NCI-H1092 treated with DMSO at 0.1 percent for 48 hours (cell line): Measurements from ENCODE around the gene TMEM9B.
"Not testable (repeated sequence)": the region's sequence is repeated elsewhere in the genome, so short reads cannot be mapped to it uniquely, and the experiment has no call there.

ENCODE experiments used
- DNase-seq: peaks from one replicate; lab custom pipeline; 2025; lab: John Stamatoyannopoulos, UW

Gene TMEM9B

DNA sequence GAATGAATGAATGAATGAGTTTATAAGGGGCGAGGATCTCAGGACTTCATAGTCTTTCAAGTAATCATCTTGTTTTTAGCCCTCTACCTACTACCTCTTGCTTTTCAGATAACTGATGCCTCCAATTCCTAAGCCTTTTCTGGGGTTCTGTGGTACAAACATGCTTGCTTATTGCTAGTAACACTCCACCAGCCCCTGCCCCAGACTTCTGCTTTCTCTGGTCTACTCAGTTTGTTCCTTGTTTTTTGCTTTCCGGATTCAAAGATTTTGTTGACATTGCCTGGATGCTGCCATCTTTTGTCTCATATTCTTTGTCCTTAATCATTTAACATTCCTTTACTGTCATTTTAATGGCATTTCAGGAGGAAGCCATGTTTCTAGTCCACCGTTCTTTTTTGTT, 8.9 kb upstream of the TMEM9B start:
- no peak for DNase-seq

DNA sequence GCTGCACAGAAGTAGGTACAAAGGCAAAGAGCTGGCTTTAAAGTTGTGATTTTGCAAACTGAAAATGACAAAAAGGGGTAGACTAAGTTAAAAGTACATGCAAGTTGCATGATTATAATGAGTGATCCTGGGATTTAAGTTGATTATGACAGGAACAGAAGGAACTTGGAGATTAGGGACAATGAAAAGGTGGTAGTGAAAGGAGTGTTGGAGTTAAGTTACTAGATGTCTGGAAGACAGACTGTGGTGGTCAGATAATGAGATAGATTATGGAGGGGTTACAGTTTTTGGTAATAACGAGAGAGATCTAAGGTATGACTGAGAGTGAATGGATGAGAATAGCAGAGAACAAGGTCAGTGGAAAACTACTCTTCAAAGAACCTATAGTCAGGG, 7.7 kb upstream of the TMEM9B start:
- no peak for DNase-seq

DNA sequence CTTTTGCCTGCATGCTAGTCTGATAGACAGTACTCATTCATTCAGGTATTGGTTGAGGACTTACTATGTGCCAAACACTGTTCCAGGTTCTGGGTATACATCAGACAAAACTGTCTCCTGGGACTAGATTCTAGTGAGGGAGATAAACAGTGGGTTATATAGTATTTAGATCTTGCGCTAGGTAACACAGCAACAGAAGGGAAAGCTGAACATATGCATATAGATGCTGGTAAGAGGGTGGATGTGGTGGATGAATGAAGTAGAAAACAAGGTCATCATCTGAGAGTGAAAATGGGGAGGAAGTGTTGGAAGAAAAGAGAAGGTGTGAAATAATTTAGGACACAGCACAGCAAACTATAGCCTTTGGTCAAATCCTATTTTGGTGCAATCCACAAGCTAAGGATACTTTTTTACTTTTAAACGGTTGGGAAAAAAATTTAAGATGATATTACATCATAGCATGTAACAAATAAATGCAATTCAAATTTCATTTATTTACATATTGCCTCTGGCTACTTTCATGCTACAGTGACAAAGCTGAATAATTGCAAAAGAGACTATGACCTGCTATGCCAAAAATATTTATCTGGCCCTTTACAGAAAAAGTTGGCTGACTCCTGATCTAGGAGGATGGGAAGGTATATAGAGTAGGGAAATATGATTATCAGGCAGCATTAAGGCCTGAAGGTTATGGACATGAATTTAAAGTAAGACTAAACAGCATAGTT, 7.1 kb upstream of the TMEM9B start:
- DNase-seq: no peak

DNA sequence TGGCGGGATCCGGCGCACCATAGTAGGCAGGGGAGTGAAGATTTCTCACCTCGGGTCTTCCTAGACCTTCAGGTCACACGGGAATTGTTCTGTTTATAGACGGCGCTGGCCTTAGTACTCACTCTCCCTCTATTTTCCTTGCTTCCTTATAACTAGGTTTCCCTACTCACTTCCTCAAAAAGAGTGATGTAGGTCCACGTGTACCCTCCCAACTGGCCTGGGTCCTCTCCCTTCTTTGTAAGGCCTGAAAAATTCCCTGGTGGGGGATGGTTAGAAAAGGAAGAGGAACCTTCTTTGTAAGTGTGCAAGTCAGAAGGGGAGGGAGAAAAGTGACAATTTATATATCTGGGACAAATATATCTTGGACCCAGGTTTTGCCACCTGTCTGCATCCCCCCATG, 2.9 kb upstream of the TMEM9B start:
- no peak for DNase-seq

DNA sequence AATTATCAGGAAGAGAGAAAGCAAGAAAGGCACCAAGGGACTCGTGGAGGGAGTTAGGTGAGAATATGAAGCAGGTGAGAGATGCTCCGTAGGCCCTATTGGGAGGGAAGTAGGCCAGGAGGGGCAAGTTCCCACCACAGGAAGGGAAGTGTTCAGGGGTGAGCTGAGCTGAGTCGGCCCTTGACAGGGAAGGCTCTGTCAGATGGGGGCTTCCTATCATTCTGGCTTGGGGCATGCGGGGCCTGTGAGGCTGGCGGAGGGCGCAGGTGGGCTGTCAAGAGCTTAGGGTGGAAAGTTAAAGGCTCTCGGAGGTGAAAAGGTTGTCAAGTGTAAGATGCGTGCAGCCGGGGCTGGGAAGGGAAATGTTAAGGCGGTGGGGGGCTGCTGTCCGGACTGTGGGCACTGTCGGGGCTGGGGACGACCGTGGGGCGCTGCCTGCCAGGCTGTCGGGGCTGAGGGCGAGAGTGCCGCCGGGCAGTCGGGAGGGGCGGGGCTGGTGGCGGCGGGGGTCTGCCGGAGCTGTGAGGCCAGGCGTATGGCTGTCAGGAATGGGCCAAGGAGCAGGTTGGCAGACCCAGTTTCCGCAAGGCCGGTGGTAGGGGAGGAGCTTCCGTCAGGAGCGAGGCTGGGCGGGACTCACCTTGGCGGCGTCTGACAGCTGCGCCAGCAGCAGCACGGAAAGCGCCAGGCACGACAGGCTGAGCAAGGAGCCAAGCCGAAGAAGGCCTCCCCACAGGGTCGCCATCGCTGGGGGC, 496 bp downstream of the TMEM9B start:
- peak; percentile 82 for DNase-seq

DNA sequence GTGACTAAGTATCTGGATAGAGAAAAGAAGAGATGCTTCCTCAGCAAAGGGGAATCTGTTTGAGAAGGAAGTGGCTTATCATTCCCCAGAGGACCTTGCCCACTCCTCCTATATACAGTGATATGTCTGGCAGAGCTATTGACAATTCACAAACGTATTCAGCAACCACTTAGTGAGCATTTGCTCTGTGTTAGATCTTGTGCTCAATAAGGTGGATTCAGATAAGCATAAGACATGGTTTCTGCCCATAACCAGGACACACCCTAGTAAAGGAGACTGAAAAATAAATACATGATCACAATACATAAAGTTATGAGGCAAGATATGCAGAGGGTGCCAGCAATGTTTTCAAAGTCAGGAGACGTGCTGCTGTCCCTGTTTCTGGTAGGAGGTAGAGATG, 1.4 kb downstream of the TMEM9B start:
- DNase-seq: no peak

DNA sequence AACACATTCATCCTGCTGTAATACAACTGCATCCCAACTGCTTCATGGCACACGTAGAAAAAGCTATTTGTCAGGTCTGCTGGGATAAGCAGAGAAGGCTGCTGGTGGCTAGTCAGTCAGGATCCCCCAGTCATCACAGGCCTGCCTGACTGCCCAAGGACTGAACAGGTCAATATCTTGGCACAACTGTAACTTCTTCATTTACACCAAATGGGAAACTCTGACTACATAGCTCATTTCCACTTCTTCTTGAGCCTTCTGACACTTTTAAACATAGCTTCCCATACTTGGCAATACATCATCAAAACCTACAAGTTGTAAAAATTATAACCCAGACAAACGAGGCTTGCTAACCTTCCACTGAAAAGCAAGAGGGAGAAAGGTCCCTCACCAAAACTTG, 2.8 kb downstream of the TMEM9B start:
- DNase-seq: no peak

DNA sequence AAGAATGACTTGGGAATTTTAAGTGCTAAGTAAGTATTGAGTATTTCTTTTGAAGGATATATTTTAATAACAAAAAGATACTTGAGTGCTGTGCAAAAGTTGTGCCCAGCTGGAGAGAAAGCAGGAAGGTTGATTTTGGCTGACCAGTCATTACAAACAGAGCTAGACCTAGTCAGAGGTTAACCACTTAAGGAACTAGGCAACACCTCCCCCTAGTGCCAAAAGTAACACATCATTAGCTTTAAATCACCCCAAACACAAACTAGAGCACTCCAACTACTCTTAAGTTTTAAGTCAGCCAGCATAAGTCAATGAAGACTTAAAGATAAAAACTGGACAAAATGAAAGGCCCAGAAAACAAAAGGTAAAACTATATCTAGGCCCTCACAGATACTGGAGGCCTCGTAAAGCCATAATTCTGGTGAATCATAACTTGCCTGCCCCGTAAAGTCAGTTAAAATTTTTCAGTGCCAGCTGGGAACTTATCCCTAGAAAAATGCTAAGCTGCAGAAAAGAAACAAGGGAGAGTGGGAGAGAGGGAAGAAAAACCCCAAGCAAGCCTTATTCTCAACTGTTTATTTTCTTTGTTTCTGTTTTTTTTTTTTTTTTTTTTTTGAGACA, 4.6 kb downstream of the TMEM9B start:
- peak; percentile 19 for DNase-seq

DNA sequence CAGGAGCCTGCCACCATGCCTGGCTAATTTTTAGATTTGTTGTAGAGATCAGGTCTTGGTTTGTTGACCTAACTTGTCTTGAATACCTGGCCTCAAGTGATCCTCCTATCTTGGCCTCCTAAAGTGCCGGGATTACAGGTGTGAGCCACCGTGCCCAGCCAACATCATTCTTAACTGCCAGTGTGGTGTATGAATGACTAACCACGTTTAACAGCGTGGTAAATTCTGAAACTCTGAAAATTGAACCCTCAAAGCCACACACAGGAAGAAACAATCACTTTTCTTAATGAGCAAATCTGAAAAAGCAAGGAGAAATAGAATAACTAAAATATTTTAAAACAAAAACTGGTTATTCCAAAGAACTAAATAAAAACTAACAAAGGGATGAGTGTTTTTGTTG, 7.4 kb downstream of the TMEM9B start:
- no peak for DNase-seq

DNA sequence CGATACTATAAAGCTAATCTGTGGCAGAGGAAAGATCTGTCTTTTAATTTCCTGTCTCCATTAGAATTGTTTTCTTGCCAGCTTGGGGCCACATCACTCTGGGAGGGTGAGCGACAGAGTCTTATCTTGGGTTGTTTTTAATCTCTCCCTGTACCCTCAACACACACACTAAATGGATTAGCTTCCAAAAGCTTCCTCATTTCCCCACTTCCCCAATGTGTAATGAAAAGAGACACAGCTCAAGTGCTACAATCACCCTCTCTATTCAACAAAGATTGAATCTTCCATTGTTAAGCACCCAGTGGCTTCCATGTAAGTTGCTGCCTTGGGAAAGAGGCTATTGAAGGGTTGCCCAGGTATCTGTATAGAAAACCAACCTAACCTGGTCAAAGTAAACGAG, 15.4 kb downstream of the TMEM9B start:
- no peak for DNase-seq

DNA sequence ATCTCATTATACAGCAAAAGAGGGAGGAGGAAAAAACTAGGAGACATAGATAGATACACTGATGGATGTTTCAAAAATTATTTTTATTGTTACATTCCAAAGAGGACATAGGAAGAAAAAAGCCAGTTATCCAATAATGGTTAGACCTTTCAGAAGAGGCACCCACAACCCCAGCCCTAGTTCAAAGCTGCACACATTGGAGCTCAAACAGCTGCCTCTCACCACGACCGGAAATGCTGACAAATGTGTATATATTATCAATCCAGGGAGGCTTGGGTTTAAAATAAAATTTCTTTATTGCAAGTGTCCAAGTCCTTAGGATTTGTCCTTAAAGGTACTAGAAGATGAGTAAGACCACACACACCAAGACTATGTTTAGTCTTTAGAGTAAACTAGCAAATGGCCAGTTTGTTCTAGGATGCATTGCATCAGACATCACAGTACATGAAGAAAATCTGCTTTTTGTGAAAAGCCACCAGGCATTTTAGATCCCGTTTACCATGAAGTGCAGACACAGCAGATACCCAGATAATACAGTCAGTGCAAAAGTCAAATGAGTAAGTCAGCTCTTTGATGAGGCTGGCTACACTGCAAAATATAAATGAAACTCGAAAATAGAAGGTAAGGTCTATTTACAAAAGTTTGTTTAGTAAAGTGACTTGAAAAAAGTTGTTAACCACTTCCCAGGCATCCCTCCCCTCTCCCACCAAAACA, 16.9 kb downstream of the TMEM9B start:
- no peak for DNase-seq

DNA sequence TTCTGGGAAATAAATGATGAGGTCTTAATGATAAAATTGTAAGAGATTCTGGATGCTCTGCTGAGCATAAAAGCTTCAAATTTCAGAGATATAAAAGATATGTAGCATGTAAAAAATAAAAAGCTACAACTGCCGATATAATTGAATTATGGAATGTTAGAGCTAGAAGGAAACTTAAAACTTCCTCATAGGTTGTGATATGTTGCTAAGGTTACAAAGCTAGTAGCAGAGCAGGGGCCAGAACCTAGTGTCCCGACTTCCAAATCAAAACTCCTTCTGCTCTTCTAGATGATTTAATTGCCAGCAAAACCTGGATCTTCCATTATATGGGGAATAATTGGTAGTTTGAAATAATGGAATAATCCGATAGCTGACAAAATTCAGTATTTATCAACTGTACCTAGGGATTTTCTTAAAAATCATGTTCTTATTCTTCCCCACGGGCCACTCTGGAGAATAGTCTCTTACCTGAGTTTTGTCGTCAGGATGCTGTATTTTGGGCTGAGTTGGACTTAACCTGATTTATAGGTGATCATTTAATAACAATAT, 21.6 kb downstream of the TMEM9B start, which contains the start of gene ASCL3:
TSS of gene ASCL3 (minus strand) at position 499 of the 549 bp plus-strand sequence. CDS start 4,855 bp downstream, outside the sequence.
- DNase-seq: no peak

DNA sequence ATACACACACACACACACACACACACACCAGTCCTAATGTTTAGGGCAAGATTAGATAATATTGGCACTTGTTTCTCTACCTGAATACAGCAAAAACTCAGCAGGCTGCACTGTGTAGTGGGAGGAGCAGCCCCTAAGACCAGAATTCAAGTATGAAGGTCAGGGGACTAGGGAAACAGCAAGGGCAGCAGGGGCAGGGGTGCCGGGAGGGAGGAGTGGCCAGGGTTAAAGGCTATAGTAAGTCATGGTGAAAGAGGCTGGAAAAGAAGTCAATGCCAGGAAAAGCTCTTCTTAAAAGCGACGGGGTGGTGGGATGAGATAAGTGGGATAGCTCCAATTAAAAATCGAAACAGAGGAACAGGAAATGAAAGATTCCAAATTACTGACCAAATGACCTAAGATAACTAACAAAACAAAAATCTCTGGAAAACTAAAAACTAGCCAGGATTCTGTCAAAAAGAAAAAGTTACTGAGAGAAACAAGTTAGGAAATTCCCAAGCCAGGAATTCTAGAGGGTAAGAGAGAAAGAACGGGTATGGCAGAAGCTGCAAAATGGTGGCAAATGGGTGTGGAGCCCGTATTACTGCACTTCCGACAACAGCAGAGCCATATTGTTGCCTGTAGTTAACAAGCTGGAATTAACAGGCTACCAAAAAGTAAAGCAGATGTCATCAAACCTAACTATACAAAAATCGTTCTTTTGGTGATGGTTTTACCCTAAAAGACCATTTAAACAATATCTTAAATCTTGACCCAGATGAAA, 22.7 kb downstream of the TMEM9B start:
- DNase-seq: no peak

DNA sequence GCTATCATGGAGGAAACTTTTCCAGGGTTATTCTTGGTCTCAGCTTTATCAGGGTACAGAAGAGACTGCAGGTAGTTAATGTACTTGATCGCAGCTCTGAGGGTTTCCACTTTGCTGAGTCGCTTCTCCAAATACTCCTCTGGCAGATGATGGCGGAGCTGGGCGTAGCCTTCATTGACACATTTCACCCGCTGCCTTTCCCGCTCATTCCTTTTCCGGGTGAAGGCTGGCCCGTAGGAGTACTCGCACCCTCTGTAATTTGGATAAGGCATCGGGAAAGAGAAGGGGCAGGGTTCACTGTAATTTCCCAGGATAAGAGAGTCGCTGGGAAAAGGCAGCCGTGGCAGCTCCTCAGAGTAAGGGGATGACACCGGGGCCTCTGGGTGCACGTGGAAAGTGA, 26.6 kb downstream of the TMEM9B start:
- DNase-seq: no peak

DNA sequence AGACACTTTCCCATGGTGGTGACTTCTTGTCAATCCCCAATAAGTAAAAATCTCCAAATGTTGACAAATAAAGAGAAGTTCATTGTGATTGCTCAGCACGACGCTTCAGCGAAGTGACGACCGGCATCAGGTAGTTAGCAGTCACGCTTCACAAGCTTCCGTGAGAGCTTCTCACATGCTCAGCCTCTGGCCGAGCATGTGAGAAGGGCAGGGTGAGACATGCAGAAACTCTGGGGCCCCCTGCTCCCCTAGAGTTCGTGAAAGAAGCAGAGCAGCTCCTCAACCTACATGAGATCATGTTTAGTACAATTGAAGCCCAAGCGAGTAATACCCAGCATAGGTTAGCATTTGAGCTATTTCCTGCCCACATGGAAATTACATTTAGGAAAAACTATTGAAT, 27.1 kb downstream of the TMEM9B start:
- no peak for DNase-seq

DNA sequence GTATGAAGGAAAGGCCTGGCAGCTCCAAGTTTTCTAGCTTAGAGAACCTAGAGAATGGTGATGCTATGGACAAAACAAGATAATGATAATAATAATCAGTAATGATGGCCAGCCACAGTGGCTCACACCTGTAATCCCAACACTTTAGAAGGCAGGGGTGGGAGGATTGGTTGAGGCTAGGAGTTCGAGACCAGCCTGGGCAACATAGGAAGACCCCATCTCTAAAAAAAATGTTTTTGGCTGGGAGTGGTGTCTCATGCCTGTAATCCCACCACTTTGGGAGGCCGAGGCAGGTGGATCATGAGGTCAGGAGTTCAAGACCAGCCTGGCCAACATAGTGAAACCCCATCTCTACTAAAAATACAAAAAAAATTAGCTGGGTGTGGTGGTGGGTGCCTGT, 28.5 kb downstream of the TMEM9B start:
- DNase-seq: not testable (repeated sequence)

DNA sequence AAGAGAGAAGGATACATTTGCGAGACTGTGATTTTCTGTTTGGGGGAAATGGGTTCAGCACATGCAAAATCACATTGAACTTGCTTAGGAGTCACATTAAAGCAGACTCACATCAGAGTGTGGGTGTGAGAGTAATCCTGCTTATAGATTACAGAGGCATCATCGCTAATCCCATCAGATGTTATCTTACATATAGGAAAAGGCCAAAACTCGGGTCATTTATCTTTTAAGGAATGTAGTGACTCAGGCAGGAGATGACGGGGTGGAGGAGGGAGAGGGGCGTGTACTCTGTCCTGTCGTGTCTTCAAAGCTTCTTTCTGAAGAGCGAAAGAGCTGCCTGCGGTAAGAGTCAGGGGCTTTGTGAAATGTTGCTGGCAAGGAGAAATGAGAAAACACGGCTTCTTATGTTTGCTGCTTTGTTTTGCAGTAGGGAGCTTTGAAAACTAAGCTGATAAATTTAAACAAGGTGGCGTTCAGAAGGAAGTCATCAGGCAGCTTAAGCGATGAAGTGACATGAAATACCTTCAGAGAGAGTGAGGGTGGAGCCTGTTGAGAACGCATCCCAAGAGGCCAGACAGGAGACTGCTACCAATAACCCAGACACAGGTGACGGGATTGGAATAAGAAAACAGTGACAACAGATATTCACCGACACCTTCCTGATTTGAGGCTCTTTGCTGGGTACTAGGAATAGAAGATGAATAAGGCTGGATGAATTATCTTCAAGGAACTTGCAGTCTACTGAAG, 29.3 kb downstream of the TMEM9B start:
- DNase-seq: no peak

DNA sequence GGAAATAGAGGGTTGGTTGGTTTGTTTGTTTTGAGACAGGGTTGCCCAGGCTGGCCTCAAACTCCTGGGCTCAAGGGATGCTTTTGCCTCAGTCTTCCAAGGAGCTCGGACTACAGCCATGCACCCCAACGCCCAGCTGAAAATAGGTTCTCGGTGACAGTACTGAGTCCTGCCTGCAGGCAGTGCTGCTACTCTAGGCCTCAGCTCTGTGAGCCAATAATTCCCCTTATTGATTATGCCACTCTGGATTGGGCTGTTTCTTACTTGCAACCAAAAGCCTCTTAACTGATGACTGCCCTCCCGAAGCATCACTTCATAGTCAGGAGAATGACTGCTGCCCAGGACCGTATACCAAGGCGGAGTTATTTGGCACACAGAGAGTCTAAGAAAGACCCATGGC, 30.3 kb downstream of the TMEM9B start:
- no peak for DNase-seq

DNA sequence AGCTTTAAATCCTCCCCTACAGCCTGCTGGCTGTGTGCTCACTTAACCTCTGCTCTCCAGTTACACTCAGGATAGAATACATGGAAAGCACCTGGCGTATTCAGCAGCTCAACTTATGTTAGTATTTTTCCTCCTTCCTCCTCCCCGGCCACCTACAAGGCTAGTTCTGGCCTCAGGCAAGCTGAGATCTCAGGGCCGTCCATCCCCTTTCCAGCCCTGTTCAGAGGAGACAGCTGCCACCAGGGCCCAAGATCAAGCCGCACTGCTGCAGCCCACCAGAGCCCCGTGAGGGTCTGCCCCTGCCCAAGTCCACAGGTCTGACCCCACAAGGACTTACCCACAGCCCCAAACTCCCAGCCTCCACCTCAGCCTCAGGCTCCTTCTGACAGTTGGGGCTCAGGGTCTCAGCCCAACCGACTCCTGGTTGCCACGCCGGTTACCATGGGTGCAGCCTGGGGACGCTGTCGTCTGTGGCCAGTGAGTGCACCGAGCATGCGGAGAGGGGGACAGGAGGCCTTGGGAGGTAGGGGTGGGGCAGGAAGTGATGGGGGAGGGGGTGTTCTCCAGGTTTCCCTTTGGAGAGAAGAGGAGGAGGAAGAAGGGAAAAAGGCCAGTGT, 31.6 kb downstream of the TMEM9B start, which contains the start of gene C11orf16:
TSS of gene C11orf16 (minus strand) at position 384 of the 617 bp plus-strand sequence. CDS start 639 bp downstream, outside the sequence.
- no peak for DNase-seq
